GM21717 (cell line): Measurements from ENCODE around the gene ATG4C.
"Not testable (repeated sequence)": the region's sequence is repeated elsewhere in the genome, so short reads cannot be mapped to it uniquely, and the experiment has no call there.

Experiments used
- ATAC-seq: cut with Tn5 transposase; IDR thresholded peaks from one replicate; pipeline ENCODE4 v1.9.1; 2021; ENCODE audit warnings: mild to moderate bottlenecking, moderate library complexity; ENCODE audit not compliant: unreplicated experiment

ATG4C gene

DNA sequence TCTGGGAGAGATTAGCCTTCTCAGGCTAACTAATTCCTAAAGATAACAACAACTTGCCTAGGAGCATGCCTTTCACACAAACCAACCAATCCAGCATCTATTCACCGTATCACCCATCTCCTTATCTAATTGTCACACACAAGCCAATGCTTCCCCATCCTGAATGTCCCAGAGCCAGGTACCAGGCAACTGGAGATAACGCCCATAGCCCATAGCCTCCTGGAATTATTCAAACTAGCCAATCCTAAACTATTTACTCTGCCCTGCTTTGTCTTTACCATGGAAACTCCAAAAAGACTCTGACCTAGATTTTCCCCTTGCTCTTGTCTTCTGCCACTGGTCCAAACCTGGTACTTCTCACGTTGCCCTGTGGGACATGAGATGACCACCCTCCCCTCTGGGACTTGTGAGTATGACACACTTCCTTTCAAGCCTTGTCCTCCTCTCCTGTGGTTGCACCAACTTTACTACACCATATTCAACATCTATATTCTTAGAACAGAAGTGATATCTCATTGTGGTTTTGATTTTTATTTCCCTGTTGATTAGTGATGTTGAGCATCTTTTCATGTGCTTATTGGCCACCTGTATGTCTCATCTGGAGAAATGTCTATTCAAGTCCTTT lies 8.8 kb upstream of the ATG4C start:
- ATAC-seq: no peak

- ATAC-seq: no peak
Measured at GRCh38 chr1:62778208-62778607, 5.7 kb upstream of the ATG4C start.

DNA sequence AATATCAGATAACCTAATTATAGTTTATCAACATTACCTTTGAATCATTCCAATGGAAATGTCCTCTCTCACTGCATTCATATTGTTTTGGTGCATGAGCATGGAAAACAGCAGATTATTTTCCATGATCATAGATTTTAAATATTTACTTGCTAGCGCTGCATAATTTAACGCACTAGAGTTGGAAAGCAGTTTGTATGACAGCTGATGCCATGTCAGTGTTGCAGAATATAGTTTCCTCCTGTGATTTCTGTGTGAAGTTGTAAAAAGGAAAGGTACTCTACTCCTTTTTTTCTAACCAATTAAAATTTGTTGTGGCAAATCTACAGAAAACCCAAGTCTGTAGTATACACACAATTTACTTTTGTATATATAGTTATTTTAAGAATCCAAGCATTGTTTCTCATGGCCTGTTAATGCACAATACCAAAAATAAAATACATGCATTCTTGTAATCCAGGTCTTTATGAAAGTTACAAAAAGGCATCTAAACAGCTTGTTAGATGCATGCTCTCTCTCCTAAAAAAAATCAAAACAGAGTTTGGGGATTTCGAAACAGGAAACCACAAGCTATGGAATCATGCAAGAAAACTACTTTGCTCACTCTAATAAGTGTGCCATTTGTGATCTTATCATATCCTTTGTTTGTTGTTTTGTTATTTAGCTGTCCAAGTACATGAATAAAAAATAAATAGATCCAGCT lies 1.9 kb upstream of the ATG4C start:
- ATAC-seq: no peak

DNA sequence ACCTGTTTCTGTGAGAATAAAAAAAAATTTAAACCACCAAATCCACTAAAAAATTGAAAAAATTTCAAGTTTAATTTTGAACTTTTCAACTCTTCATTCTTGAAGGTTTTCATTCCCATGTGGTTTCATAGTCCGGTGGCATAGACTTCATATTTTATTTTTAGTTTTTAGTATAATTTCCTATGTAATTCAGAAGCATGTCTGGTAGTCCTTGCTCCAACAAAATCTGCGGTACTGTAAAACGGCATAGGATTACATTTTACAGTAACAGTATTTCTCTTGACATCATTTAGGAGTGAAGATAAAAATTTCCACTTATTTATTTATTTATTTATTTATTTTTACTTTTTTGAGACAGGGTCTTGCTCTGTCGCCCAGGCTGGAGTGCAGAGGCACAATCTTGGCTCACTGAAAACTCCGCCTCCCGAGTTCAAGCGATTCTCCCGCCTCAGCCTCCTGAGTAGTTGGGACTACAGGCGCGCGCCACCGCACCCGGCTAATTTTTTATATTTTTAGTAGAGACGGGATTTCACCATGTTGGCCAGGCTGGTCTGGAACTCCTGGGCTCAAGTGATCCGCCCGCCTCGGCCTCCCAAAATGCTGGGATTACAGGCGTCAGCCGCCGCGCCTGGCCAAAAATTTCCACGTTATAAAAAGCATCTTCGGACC lies 1.3 kb upstream of the ATG4C start:
- not testable (repeated sequence) for ATAC-seq

DNA sequence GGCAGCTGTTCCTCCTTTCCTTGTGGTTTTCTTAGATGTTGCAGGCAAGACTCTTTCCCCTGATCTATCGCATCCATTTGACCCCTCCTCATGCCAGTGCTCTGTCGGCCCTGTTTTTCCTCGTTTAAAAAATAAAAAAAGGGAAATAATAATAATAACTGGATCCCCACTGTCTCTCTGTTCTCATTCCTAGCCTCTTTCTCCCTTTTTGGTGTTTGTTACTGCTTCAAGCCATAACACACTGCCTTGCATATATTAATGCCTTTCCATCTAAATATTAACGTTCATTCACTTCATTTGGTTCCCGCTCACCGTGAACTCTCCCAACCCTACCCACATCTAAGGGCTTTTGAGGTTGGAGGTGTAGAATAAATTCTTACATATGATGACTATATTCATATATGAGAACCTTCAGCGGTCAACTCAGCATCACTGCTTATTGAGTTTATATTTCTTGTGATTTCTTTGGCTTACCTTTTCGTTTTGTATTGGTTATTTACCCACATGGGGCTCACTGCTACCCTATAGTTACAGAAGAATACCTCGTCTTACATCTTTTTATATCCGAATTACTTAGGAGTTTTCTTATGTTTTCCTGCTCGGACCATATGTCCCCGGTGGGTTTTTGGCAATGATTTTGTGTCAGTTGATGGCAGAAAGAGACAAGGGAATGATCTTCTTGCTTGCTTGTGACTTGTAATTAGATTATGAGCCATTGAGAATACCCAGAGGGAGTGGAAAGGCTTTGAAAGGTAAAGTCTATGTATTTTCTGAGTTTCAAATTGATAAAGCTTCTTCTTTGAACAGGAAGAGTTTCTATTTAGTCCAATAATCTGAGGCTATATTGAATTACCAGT lies 805 bp downstream of the ATG4C start:
- ATAC-seq: peak; percentile 25

DNA sequence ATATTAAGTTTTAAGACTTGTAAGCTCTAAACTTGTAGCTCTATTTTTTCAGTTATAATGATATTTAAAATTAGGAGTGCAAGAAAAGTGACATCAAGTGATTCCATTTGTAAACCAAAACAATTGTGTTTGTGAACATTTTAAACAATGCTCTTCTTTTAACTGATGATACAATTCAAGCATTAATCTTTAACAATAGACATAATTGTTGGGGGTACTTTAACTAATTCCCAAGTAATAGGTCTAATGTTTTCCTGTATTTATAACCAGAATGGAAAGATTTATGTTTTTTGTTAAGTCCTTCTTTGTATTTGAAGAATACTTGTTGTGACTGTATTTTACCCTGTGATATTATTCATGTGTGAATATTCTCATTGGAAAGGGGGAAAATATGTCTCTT lies 6.8 kb downstream of the ATG4C start:
- ATAC-seq: no peak

DNA sequence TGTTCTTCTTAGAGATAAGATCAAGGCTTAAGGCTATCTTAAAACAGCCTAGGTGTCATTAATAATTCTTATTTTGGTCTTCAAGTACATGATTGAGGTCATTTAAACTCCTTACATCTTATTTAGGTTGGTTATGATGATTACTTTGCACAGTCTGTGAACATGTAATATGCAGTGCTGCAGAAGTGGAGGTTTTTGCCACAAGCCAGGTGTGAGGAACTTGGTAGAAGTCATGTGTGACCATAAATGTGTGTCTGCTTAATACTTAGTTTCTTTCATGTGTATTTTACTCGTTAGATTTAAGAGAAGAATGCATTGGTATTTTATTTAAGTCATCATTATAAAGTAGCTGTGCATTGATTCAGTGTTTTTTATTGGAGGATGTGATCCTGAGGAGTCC lies 10.1 kb downstream of the ATG4C start:
- no peak for ATAC-seq

GRCh38 chr1:62796221-62796620 lies 12.3 kb downstream of the ATG4C start:
- ATAC-seq: no peak

DNA sequence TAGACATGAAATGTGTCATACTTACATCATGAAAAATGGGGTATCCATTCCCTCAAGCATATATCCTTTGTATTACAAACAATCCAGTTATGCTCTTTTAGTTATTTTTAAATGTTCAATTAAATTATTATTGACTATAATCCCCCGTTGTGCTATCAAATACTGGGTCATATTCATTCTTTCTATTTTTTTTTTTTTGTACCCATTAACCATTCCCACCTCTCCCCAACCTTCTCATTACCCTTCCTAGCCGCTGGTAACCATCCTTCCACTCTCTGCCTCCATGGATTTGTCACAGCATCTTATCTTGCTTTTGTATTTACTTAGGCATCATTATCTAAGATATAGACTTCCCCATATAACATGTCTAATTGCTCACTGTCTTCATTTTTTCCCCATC lies 15.8 kb downstream of the ATG4C start:
- no peak for ATAC-seq

GRCh38 chr1:62800281-62800680 lies 16.3 kb downstream of the ATG4C start:
- ATAC-seq: peak; percentile 65

DNA sequence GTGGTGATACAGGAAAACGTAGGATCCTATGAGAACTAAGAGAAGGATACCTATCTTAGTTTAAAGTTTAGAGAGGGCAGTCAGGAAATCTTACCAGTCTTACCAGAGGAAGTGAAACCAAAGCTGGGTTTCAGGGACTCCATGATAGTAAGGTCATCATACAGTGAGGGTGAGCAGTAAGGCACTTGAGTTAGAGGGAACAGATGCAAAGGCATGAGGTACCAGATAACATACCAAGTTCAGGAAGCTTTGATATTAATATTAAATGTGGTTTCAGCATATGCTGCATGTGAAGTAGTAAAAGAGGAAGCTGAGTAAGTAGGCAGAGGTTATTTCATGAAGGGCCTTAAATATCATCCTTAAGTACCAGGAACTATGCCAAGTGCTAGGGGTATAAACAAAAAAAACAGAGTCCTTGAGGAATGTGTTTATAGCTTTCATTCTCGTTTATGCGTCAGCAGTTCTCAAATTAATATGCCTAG lies 16.9 kb downstream of the ATG4C start:
- peak; percentile 99 for ATAC-seq

DNA sequence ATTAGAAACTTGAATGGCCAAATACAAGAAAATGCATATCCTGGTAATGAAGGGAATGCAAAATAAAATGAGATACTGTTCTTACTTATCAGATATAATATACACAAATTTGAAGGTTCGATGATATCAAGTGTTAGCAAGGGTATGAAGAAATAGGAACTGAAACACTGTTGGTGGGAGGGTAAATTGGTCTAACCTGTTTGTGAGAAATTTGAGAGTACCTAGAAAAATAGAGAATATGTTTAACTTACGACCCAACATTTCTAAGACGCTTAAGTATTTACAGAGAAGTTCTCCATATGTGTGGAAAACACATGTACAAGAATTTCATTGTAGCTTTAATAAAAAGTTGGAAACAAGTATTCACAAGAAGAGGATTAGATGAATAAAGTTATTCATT lies 25.9 kb downstream of the ATG4C start:
- no peak for ATAC-seq

GRCh38 chr1:62810420-62811274 lies 26.7 kb downstream of the ATG4C start:
- ATAC-seq: peak; percentile 94

GRCh38 chr1:62823556-62823955 lies 39.6 kb downstream of the ATG4C start:
- no peak for ATAC-seq

GRCh38 chr1:62826901-62827300 lies 43.0 kb downstream of the ATG4C start:
- no peak for ATAC-seq

GRCh38 chr1:62827786-62828185 lies 43.9 kb downstream of the ATG4C start:
- not testable (repeated sequence) for ATAC-seq

DNA sequence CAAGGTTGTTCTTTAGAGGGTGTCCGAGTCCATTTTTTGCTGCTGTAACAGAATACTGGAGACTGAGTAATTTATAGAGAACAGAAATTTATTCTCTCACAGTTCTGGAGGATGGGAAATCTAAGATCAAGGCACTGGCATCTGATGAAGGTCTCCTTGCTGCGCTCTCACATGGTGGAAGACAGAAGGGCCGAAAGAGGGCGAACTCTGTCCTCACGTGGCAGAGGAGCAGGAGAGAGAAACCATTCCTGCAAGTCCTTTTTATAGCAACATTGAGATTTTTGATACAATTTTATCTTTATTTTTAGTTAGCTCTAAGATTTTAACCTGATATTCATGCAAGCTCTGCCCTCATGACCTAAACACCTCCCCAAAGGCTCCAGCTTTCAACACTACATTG lies 48.3 kb downstream of the ATG4C start:
- ATAC-seq: no peak

GRCh38 chr1:62833529-62833928 lies 49.6 kb downstream of the ATG4C start:
- no peak for ATAC-seq

GRCh38 chr1:62834400-62834961 lies 50.5 kb downstream of the ATG4C start:
- ATAC-seq: no peak
